Endodermal cell (in vitro differentiated cells): ENCODE data around the gene TMEM244. TPM values are rescaled to one million over a fixed set of nuclear protein-coding genes. Genes with fewer than 3 reads are reported as not detected.

ENCODE experiments used
- DNase-seq: peaks from one replicate; pipeline ENCODE4 v3.0.0-alpha.2; 2017
- H3K27ac ChIP-seq: 2 replicates; pipeline ENCODE4 v1.5.1; 2013; ENCODE audit warnings: mild to moderate bottlenecking, low read depth, low read length, moderate library complexity
- H3K27me3 ChIP-seq: 2 replicates; pipeline ENCODE4 v1.6.1; 2013; ENCODE audit warnings: mild to moderate bottlenecking, low read length, moderate library complexity; ENCODE audit not compliant: insufficient read depth, control insufficient read depth, poor library complexity, severe bottlenecking
- H3K36me3 ChIP-seq: 2 replicates; pipeline ENCODE4 v1.7.0; 2013; ENCODE audit warnings: mild to moderate bottlenecking, low read length, moderate library complexity; ENCODE audit not compliant: control insufficient read depth, insufficient read depth
- H3K4me1 ChIP-seq: one replicate; pipeline ENCODE4 v1.7.0; 2013; ENCODE audit warnings: low read length; ENCODE audit not compliant: control insufficient read depth, insufficient read depth
- H3K4me3 ChIP-seq: 2 replicates; pipeline ENCODE4 v1.5.1; 2013; ENCODE audit warnings: mild to moderate bottlenecking, low read length, moderate library complexity
- H3K9ac ChIP-seq: 2 replicates; pipeline ENCODE4 v1.6.1; 2013; ENCODE audit warnings: mild to moderate bottlenecking, low read length, moderate library complexity; ENCODE audit not compliant: poor library complexity, severe bottlenecking; ENCODE audit errors: extremely low read depth
- H3K9me3 ChIP-seq: 2 replicates; pipeline ENCODE4 v1.6.1; 2013; ENCODE audit warnings: mild to moderate bottlenecking, low read length, moderate library complexity; ENCODE audit not compliant: control insufficient read depth
- H3K27ac Mint-ChIP-seq: 2 replicates; pipeline ENCODE4 v1.8.0; 2020; ENCODE audit warnings: mixed read lengths
- H3K27me3 Mint-ChIP-seq: 2 replicates; pipeline ENCODE4 v1.8.0; 2021; ENCODE audit warnings: mild to moderate bottlenecking, mixed read lengths; ENCODE audit not compliant: insufficient read depth
- H3K36me3 Mint-ChIP-seq: 2 replicates; pipeline ENCODE4 v1.8.0; 2020; ENCODE audit warnings: low read depth, mixed read lengths
- H3K4me1 Mint-ChIP-seq: 2 replicates; pipeline ENCODE4 v1.8.0; 2020; ENCODE audit warnings: mixed read lengths
- H3K4me3 Mint-ChIP-seq: 2 replicates; pipeline ENCODE4 v1.8.0; 2020; ENCODE audit warnings: mild to moderate bottlenecking, moderate library complexity, mixed read lengths
- H3K9me3 Mint-ChIP-seq: 2 replicates; pipeline ENCODE4 v1.8.0; 2020; ENCODE audit warnings: mild to moderate bottlenecking, mixed read lengths
- WGBS, 2 experiments: methylation state at CpG; one replicate each; pipeline versions ENCODE4 v1.1.5 to v1.1.7; 2013; ENCODE audit warnings: missing lambda C conversion rate in 2 of 2, mixed read lengths in 1 of 2; ENCODE audit not compliant: insufficient coverage in 1 of 2, insufficient read length in 1 of 2; 5-methylcytosine and 5-hydroxymethylcytosine counted together
- total RNA-seq, 2 donors: library from RNA; stranded (reverse); fragmentation: NEBNext Ultra II Directional in 1 of 2; extraction: Animal tissue kit (Norgen Biotek cat#: 25700) in 1 of 2; gene quantifications; 2 replicates in 1 of 2; 3 replicates in 1 of 2; pipeline ENCODE4 v1.2.1, GENCODE V29; 2021
- TF ChIP-seq, protein P1 (sequence below): fragments of 200-600 bp; sonication (generic); conservative IDR thresholded peaks from 2 replicates; pipeline ENCODE4 v1.5.0; 2021; ENCODE audit warnings: antibody characterized with exemption, mild to moderate bottlenecking

Gene TMEM244
- total RNA-seq, 2 donors from 2014 or later, result not detected

DNA sequence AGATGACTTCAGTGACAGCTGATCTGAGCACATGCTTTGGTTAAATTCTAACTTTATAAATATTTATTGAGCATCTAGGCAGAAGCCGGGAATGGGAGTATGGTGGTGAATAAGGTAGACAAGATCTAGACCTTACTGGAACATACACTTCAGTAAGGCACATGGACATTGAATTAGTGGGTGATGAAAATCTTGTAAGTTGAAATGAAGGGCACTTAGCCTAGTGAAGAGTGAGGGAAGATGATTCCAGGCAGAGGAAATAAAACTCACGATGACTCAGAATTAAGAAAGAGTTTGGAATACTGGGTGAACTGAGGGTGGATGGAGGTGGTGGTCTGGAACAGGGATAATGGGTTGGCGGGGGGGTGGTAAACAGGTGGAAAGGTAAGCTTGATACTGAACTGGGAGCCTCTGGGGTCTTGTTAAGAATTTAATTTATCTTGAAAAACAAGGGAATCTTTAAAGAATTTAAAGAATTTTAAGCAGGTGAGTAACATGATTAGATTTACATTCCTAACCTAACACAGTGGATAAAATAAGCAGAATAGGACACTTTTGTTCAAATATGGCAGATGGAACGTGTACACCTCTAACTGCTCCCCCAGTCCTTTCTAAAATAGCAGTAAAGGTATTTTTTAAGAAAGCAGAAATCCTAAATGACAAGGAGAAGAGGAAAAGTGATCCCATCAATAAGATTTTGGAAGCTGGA, 75.9 kb downstream of the TMEM244 start:
- no peaks in the 10 kb centered on the region for H3K27me3 Mint-ChIP-seq
- H3K27ac Mint-ChIP-seq, result no peak overlapping the region
- no peaks in the 10 kb centered on the region for H3K9me3 ChIP-seq
- H3K27me3 ChIP-seq, result no peaks in the 10 kb centered on the region
- TF ChIP-seq, protein P1, sequence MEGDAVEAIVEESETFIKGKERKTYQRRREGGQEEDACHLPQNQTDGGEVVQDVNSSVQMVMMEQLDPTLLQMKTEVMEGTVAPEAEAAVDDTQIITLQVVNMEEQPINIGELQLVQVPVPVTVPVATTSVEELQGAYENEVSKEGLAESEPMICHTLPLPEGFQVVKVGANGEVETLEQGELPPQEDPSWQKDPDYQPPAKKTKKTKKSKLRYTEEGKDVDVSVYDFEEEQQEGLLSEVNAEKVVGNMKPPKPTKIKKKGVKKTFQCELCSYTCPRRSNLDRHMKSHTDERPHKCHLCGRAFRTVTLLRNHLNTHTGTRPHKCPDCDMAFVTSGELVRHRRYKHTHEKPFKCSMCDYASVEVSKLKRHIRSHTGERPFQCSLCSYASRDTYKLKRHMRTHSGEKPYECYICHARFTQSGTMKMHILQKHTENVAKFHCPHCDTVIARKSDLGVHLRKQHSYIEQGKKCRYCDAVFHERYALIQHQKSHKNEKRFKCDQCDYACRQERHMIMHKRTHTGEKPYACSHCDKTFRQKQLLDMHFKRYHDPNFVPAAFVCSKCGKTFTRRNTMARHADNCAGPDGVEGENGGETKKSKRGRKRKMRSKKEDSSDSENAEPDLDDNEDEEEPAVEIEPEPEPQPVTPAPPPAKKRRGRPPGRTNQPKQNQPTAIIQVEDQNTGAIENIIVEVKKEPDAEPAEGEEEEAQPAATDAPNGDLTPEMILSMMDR, result no peak
- H3K4me1 Mint-ChIP-seq, result peaks cover 11% of the 10 kb centered on the region
- H3K36me3 ChIP-seq, result no peaks in the 10 kb centered on the region
- H3K4me3 ChIP-seq, result no peak overlapping the region
- 85 to 94% methylated on average over 3 to 4 of the region's 4 CpGs for WGBS, 2 experiments
- H3K27ac ChIP-seq, result no peak overlapping the region
- H3K9ac ChIP-seq, result no peak overlapping the region
- peaks cover 4% of the 10 kb centered on the region for H3K4me1 ChIP-seq
- H3K9me3 Mint-ChIP-seq, result no peaks in the 10 kb centered on the region
- no peak overlapping the region for H3K4me3 Mint-ChIP-seq
- no peak for DNase-seq
- no peaks in the 10 kb centered on the region for H3K36me3 Mint-ChIP-seq

Other genes starting within 250 kb of the TMEM244 start
- 10 to 100 TPM; 14.3 to 17.7 TPM for gene ARHGAP18, start 151.1 kb downstream of the TMEM244 start, total RNA-seq
- gene L3MBTL3, start 157.3 kb upstream of the TMEM244 start, total RNA-seq, result 10 to 100 TPM; 23.7 to 39.7 TPM